NCI-H460 (cell line): ENCODE measurements around the gene CCDC86. TPM values are rescaled to one million over a fixed set of nuclear protein-coding genes. Genes with fewer than 3 reads are reported as not detected.

Experiments used
- DNase-seq: peaks from one replicate; pipeline ENCODE4 v3.0.0-alpha.2; 2016; ENCODE audit warnings: low read depth; ENCODE audit errors: extremely low read depth
- total RNA-seq: library from RNA; depleted of rRNA; stranded (reverse); fragments of >200 nt; shearing (Covaris generic); gene quantifications from 2 replicates; pipeline ENCODE4 v1.2.3, GENCODE V29; 2014

The CCDC86 gene
- total RNA-seq, 1 experiment from 2014 or later: 15.0 TPM

GRCh38 chr11:60830478-60831142 is 11.3 kb upstream of the CCDC86 start:
- no peak for DNase-seq

- peak; percentile 65 for DNase-seq
These were observed 10.8 kb upstream of the CCDC86 start for GRCh38 chr11:60831143-60831500.

GRCh38 chr11:60831501-60832079 is 10.3 kb upstream of the CCDC86 start:
- DNase-seq: no peak

DNA sequence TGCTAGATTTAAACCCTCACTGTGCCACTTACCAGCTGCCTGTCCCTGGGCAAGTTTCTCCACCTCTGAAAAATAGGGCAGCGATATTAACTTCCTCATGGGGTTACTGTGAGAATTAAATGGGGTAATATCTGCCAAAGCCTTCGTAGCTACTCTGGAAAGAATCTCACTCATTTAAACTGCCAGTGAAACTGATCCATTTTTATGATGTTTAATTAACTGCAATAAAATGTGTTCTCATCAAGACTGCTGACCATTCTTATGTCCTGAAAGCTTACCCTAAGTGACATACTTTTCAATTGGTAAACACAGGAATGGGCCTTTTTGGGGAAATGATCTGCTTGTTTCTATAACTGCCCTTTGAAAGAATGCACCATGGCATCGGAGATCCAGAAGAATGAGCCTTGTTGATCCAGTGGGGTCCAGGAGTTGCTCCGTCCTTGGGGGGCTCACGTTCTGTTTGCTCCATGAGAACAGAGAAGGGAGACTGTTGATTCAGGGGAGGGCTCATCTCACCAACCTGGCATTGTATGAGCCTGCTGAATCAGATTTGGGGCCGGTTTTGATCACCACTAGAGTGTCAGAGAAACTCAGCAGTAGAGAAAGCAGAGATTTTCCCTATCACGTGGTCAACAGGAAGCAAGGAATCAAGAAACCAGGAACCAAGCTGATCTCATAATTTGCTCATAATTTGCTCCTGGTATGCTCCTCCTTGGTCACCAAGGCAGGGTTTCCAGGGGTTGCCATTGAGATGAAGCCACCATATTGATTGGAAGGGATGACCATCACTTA is 7.0 kb upstream of the CCDC86 start:
- no peak for DNase-seq

- DNase-seq: no peak
These were observed 6.4 kb upstream of the CCDC86 start for GRCh38 chr11:60835534-60835846.

- no peak for DNase-seq
These were observed 4.9 kb upstream of the CCDC86 start for GRCh38 chr11:60836866-60837515.

DNA sequence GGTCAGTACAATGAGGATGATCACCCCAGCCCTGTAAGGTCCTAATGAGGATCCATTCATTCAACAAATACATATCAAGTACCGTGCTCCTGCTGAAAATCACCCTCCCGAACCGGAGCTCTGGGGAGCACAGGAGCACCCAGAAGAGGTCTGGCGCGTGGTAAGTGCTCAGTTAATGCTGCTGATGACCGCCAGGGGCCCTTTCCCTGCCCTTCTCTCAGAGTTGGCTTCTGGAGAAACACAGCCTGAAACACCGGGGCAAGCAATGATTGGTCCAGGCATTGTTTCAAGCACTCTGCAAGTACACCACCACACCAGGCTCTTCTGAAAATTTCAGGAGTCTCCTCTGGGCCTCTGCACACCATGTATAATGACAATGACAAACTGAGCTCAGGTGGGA is 3.8 kb upstream of the CCDC86 start:
- no peak for DNase-seq

DNA sequence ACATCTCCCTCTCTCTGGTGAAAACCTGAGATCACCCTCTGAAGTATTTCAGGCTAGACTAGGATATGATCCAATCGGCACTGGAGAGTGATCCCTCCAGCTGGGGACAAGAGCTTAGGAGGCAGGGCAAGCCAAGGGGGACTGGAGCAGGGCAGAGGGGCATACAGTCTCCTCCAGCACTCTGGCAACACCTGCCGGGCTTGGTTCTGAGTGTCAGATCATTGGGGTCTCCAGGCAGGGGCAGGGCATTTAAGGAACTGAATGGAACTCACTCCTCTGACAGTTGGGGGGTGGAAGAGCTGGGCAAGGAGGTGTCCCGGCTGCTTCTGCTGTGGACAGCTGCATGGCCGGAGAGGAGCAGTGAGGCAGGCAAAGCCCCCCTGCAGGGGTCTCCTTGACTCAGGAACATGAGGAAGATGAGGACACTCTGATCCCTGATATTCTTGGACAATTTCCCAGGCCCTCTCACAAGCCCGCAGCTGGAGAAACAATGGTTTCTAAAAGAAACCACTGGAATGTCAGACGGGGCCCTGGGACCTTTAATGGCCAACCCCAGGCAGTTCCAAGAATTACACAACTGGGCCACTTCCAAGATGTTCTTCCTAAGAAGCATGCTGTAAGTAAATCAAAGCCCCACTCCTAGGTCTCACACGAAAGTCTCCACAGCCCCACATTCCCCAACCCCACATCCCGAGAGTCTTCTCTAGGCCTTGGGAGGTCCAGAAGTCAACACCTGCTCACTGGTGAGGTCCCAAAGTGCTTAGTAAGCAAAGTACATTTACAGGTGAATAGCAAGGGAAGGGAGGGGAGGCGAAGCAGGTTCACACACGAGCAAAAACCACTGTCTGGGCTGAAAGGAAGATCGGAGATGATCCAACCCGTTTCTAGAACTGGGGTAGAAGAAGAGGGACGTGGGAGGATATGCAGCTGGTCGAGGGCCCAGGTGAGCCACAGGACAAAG is 1.2 kb upstream of the CCDC86 start:
- DNase-seq: no peak

DNA sequence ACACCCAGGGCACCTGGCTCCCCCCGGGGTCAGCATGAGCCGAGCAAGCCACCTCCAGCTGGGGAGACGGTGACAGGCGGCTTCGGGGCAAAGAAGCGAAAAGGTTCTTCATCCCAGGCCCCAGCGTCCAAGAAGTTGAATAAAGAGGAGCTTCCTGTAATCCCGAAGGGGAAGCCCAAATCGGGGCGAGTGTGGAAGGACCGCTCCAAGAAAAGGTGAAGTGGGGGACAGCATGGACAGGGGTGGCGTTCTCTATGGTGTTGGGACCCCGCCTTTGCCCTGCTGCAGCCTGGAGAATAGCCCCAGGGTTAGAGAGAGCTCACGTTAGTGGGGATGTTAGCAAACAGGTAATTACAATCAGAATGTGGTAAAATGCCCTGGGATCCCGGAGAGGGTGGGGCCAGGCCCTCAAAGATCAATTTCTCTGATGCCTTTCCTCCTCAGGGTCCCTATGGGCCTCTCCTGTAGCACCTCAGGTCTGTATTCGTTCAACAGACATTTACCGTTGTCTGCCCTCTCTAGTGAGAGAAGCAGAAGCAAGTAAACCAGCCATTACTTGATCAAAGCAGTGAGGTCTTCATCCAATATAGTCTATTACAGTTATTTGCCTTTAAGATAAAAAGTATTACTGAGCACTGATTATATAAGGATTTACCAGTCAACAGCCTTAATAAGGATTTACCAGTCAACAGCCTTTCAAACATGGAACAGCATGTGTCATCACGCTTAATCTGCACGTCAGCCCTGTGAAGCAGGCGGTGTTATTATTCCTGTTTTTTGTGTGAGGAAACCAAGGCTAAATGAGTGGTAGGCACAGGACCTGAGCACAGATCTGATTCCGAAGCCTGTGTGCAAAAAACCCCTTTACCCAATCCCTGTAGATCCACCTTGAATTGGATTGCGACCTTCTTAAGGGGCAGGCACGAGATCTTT is 1.0 kb downstream of the CCDC86 start:
- no peak for DNase-seq

DNA sequence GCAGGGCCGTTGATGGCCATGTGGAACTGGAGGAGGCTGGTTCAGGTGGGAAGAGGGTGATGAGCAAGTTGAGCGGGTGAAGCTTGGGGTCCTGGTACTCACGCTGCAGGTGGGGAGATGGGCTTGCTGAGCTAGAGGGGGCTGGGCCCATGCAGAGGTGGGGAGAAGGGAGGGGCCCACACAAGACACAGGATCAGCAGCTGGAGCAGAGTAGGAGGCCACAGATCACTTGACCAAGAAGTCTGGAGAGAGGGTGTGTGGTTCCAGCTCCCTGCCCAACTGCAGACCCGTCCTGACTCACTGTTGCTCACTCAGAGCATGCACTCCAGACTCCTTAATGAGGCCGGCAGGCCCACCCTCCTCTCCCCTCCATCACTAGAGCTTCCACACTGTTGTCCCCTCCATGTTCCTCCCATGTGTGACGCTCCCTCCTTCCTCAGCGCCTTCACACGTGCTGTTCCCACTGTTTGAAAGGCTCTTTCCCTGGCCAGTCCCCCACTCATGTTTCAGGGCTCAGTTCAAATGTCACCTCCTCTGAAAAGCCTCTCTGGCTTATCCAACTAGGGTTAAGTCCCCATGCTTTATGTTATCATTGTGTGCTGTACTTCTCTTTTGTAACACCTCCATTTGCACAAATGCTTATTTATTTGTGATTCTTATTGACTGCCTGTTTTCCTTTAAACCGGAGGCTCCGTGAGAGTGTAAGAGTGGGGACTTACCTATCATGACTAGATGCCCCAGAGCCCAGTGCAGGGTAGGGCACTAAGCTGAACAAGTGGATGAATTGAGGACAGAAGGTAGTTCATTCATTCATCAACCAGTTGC is 2.3 kb downstream of the CCDC86 start:
- no peak for DNase-seq

DNA sequence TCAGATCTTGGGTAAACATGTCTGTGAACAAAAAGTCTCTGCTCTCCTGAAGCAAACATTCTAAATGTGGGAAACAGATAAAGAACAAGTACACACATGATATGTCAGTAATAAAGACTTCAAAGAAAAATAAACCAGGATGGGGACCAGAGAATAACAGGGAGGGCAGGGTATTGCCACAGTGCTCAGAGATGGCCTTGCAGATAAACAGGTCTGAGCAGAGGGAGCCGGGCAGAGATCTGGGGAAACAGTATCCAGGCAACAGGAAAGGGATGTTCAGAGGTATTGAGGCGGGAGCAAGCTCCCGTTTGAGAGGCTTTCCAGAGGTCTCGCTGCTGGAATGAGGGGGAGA is 2.9 kb downstream of the CCDC86 start:
- no peak for DNase-seq

DNA sequence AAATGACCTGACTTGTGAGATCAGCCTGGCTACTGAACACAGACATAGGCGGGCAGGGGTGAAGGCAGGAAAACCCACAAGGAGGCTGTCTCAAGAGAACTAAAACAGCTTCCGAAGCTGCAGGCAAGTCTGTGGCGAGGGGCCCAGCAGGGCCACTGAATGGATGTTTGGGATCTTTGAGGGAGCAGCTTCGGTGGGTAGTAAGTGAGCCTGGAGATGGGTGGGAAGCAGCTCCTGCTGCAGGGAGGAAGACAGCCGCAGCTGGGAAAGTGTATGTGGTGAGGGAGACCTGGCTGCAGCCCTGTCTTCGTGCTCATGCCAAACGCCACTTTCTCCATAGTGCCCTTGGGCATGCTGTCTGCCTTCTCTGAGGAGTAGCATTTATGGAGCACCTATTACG is 3.4 kb downstream of the CCDC86 start:
- DNase-seq: no peak

DNA sequence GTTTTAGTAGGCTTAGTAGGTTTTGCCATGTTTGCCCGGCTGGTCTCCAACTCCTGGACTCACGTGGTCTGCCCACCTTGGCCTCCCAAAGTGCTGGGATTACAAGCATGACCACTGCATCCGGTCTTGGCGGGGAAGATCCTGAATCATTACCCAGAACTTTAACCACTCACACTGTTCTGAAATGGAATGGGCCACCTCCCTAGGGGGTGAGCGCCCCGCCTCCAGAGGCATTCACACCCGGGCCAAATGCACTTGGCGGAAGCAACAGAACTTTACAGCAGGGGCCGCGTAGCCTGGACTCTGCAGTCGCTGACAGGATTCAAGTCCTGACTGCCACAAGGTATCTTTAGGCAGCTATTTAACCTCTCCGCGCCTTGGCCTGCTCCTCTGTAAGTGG is 5.4 kb downstream of the CCDC86 start:
- DNase-seq: no peak

DNA sequence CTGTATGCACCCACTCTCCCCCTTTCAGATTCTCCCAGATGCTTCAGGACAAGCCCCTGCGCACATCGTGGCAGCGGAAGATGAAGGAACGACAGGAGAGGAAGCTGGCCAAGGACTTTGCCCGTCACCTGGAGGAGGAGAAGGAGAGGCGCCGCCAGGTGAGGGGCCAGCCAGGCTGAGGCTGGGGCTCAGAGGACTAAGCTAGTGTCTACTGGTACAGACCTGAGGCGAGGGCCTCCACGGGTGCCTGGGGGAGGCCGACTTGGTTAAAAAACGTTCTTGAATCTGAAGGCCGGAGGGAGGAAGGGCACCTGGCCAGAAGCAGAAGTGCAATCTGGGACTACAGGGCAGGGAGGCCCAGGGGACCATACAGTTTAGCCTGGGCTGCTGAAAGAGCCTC is 6.0 kb downstream of the CCDC86 start:
- no peak for DNase-seq

GRCh38 chr11:60848714-60849151 is 6.8 kb downstream of the CCDC86 start:
- no peak for DNase-seq

DNA sequence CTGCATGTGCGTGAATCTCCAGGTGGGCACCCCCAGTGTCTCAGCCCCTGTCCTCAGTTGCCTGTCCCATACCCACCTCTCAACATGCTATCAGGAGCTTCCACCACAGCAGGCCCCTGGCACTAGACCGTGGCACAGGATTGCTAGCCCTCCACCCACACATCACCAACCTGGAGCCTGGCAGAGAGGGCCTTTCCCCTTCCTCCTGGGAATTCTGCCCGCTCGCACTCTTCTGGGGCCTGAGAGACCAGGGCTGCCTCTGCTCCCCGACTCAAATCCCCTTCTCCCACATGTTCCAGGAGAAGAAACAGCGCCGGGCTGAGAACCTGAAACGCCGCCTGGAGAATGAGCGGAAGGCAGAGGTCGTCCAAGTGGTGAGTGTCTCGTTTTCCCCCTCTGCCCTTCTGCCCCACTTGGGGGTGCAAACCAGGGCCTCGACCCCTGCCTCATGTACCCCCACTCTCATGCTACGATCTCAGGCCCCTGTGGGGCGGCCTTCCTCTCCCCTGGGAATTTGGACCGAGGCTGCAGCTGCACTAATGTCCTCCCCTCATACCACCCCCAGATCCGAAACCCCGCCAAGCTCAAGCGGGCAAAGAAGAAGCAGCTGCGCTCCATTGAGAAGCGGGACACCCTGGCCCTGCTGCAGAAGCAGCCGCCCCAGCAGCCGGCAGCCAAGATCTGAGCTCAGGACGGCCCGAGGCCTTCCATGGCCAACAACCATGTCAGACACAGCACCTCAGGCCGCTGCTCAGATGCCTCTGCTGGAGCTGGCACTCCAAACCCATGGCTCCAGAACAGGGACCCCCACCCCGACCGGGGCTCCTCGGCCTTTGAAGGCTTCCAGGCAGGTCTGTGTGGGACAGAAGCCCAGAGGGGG is 8.0 kb downstream of the CCDC86 start:
- DNase-seq: no peak

DNA sequence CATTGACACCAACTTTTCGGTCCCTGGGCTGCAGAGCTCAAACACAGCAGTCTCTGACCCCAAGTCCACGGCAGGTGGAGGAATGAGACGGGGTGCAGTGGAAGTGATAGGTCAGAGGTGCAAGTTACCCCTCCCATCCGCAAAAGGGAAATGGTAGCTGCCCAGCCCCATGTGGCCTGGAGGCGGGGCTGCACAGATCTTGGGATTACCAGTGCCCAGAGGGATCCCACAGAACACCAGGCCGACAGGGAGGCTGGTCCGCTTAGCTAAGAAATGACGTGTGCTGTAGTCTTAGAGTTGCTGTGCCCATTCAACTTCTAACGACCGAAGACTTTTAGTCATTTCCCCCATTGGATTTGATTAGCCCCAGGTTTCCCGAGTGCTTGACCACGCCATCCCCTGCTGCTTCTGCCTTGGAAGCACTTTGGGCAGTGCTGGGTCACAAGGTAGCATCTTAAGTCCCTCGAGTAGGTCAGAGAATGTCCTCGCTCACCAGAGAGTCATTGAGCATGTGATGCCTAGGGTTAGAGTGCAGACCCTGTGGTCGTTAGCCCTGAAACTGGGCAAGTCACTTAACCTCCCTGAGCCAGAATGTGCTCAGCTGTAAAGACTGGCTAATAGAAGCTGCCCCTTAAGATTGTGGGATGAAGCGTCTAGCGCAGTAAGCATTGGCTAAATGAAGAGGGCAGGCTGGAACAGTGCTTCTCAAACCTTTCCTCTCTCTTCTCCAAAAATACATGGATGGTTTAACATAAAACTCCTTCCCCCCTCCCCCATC is 9.6 kb downstream of the CCDC86 start:
- no peak for DNase-seq
